NB4 (cell line): ENCODE results near the gene CIB4.
A peak's percentile ranks its signal among the peaks of the same experiment; 100 is the strongest.

Experiments
- DNase-seq: peaks from one replicate; pipeline ENCODE4 v3.0.0; 2010; ENCODE audit warnings: low read depth
- H3K4me3 ChIP-seq: one replicate; pipeline ENCODE4 v1.5.1; 2011; ENCODE audit warnings: mild to moderate bottlenecking, low read depth, low read length, moderate library complexity
- CTCF ChIP-seq: IDR thresholded peaks from one replicate; pipeline ENCODE4 v1.5.1; 2012; ENCODE audit warnings: low read depth, low read length
- MAX ChIP-seq: IDR thresholded peaks from 2 replicates; pipeline ENCODE4 v1.6.1; 2011; ENCODE audit warnings: low read depth, low read length
- MYC ChIP-seq: IDR thresholded peaks from 2 replicates; pipeline ENCODE4 v1.6.1; 2011; ENCODE audit warnings: low read depth, low read length
- POLR2A ChIP-seq: IDR thresholded peaks from 2 replicates; pipeline ENCODE4 v1.6.1; 2011; ENCODE audit warnings: mild to moderate bottlenecking; ENCODE audit not compliant: insufficient read length; ENCODE audit errors: extremely low read depth

The CIB4 gene

GRCh38 chr2:26605999-26606846 lies 34.9 kb downstream of the CIB4 start:
- no peak overlapping the region for H3K4me3 ChIP-seq
- TF ChIP-seq POLR2A (no peak), MAX (no peak), CTCF (no peak), MYC (no peak)
- no peak for DNase-seq

GRCh38 chr2:26605195-26605998 lies 35.8 kb downstream of the CIB4 start:
- peak; percentile 57 for DNase-seq
- no peak overlapping the region for H3K4me3 ChIP-seq
- TF ChIP-seq POLR2A (no peak), CTCF (peak; percentile 83), MYC (no peak)

GRCh38 chr2:26602575-26602974 lies 38.6 kb downstream of the CIB4 start:
- H3K4me3 ChIP-seq, result no peak overlapping the region
- TF ChIP-seq CTCF (no peak), POLR2A (no peak), MAX (no peak), MYC (no peak)
- DNase-seq, result no peak

- DNase-seq, result no peak
- TF ChIP-seq CTCF, result no peak
- no peak for TF ChIP-seq POLR2A
- no peak for TF ChIP-seq MYC
- no peak for TF ChIP-seq MAX
- no peak overlapping the region for H3K4me3 ChIP-seq
These were observed 41.8 kb downstream of the CIB4 start for GRCh38 chr2:26599387-26599786.

GRCh38 chr2:26598996-26599373 lies 42.2 kb downstream of the CIB4 start:
- TF ChIP-seq POLR2A (no peak), CTCF (no peak), MAX (no peak), MYC (no peak)
- H3K4me3 ChIP-seq, result no peak overlapping the region
- no peak for DNase-seq
